Transverse colon (tissue), 4 donors: ENCODE measurements around the gene SDK2. TPM values are rescaled to one million over a fixed set of nuclear protein-coding genes. Genes with fewer than 3 reads are reported as not detected.

ENCODE experiments used
- DNase-seq: peaks from one replicate; pipeline ENCODE4 v3.0.0-alpha.2; 2019
- H3K27ac ChIP-seq, 4 donors: fragments of 200-600 bp; sonication (generic); 2 replicates each; pipeline ENCODE4 v1.5.1; 2016 to 2018; ENCODE audit warnings: inconsistent platforms in 4 of 4
- H3K27me3 ChIP-seq: fragments of 200-600 bp; sonication (generic); 2 replicates; pipeline ENCODE4 v1.5.1; 2017; ENCODE audit warnings: inconsistent platforms
- H3K36me3 ChIP-seq, 4 donors: fragments of 200-600 bp; sonication (generic); 2 replicates each; pipeline ENCODE4 v1.5.1; 2017 to 2019; ENCODE audit warnings: inconsistent platforms in 4 of 4
- H3K4me1 ChIP-seq, 4 donors: fragments of 200-600 bp; sonication (generic); 2 replicates each; pipeline ENCODE4 v1.5.1; 2017 to 2020; ENCODE audit warnings: inconsistent platforms in 4 of 4
- H3K4me3 ChIP-seq, 4 donors: fragments of 200-600 bp; sonication (generic); 1 replicate in 1 of 4; 2 replicates in 3 of 4; pipeline versions ENCODE4 v1.5.1 to v1.6.1; 2017 to 2019; ENCODE audit warnings: inconsistent platforms in 4 of 4
- H3K9me3 ChIP-seq, 2 donors: fragments of 200-600 bp; sonication (generic); 2 replicates each; pipeline ENCODE4 v1.5.1; 2017 to 2019; ENCODE audit warnings: inconsistent platforms in 2 of 2
- CTCF ChIP-seq, 5 experiments: fragments of 200-600 bp in 3 of 5; fragments of 450-650 bp in 2 of 5; sonication (generic) in 3 of 5; IDR thresholded peaks; 1 replicate in 2 of 5; 2 replicates in 3 of 5; pipeline ENCODE4 v1.5.1; 2016 to 2017; ENCODE audit warnings: antibody characterized with exemption in 5 of 5, inconsistent platforms in 3 of 5, mild to moderate bottlenecking in 2 of 5, moderate library complexity in 1 of 5
- EP300 ChIP-seq: sonication (generic); formaldehyde crosslinking; IDR thresholded peaks from one replicate; pipeline ENCODE4 v1.6.1; 2017; ENCODE audit warnings: antibody characterized with exemption, low read depth
- POLR2A ChIP-seq: fragments of 450-650 bp; IDR thresholded peaks from one replicate; pipeline ENCODE4 v1.6.1; 2016; ENCODE audit warnings: antibody characterized with exemption, mild to moderate bottlenecking, moderate library complexity
- POLR2AphosphoS5 ChIP-seq, 3 donors: sonication (generic); formaldehyde crosslinking; IDR thresholded peaks; one replicate each; pipeline ENCODE4 v1.6.1; 2016; ENCODE audit warnings: antibody characterized with exemption in 3 of 3
- whole genome bisulfite sequencing, 2 donors: methylation state at CpG; one replicate each; pipeline ENCODE4 v1.1.5; 2018; ENCODE audit warnings: low coverage in 1 of 2; 5-methylcytosine and 5-hydroxymethylcytosine counted together
- in situ Hi-C, 4 donors: fragments of 200-750 bp; cut with MboI; loops; one replicate each; pipeline versions ENCODE4 v1.15.0 to v1.15.1; 2017; ENCODE audit warnings: low sequenced_read_pairs in 3 of 4, low pct_ligation_motif_present in 1 of 4, low pct_unique_long_range_greater_than_20kb in 1 of 4
- intact Hi-C: fragments of 100-400 bp; cut with DNase I; formaldehyde crosslinking; loops from one replicate; pipeline ENCODE4 v1.15.1; 2023; ENCODE audit warnings: low total_unique reads
- total RNA-seq, 4 donors: library from RNA; depleted of rRNA; stranded (reverse); fragments of >200 nt; gene quantifications; one replicate each; pipeline ENCODE4 v1.1.0, GENCODE V29; 2016

The SDK2 gene
- total RNA-seq, 4 donors from 2014 or later: 2.6 to 9.8 (median 3.4) TPM

GRCh38 chr17:73427198-73427597, 217.0 kb downstream of the SDK2 start:
- no peak overlapping the region for H3K4me3 ChIP-seq
- H3K27ac ChIP-seq: no peak overlapping the region
- no peaks in the 10 kb centered on the region for H3K36me3 ChIP-seq
- intact Hi-C loops: no loop called here
- TF ChIP-seq CTCF (IDR thresholded peaks at IDR 0.05) (no peak), EP300 (no peak)
- peaks cover 0 to 12% (median 6%) of the 10 kb centered on the region in 4 donors for H3K4me1 ChIP-seq
- no peaks in the 10 kb centered on the region for H3K27me3 ChIP-seq
- H3K9me3 ChIP-seq: no peaks in the 10 kb centered on the region
- in situ Hi-C loops: loop anchor here (10.0 to 25.0 kb wide), 4 partner anchors 278 to 760 kb away; no protein-coding TSS in a partner anchor
- DNase-seq: no peak

GRCh38 chr17:73424571-73424970, 219.7 kb downstream of the SDK2 start:
- no peaks in the 10 kb centered on the region for H3K36me3 ChIP-seq
- no peaks in the 10 kb centered on the region for H3K27me3 ChIP-seq
- no peaks in the 10 kb centered on the region for H3K9me3 ChIP-seq
- in situ Hi-C loops: loop anchor here in 1 of 4 donors (10.0 kb wide), 1 partner anchor 280 kb away; no protein-coding TSS in a partner anchor
- no peak overlapping the region for H3K4me3 ChIP-seq
- TF ChIP-seq EP300 (no peak), POLR2AphosphoS5 (IDR thresholded peaks at IDR 0.05) (no peak), CTCF (IDR thresholded peaks at IDR 0.05) (no peak), POLR2A (no peak)
- WGBS, 2 donors: 75 to 86% methylated on average over 2 to 6 of the region's 6 CpGs
- H3K27ac ChIP-seq: no peak overlapping the region
- no peak for DNase-seq
- peaks cover 0 to 2% (median 2%) of the 10 kb centered on the region in 4 donors for H3K4me1 ChIP-seq
- intact Hi-C loops: no loop called here

GRCh38 chr17:73423806-73424205, 220.4 kb downstream of the SDK2 start:
- DNase-seq: no peak
- no peak overlapping the region for H3K4me3 ChIP-seq
- in situ Hi-C loops (loop anchor here in 1 of 4 donors (10.0 kb wide), 1 partner anchor 281 kb away; no protein-coding TSS in a partner anchor), intact Hi-C loops (no loop called here)
- no peak for TF ChIP-seq EP300
- TF ChIP-seq POLR2AphosphoS5 (IDR thresholded peaks at IDR 0.05): no peak
- no peak for TF ChIP-seq CTCF (IDR thresholded peaks at IDR 0.05)
- no peak for TF ChIP-seq POLR2A
- H3K27me3 ChIP-seq: no peaks in the 10 kb centered on the region
- H3K36me3 ChIP-seq: no peaks in the 10 kb centered on the region
- no peaks in the 10 kb centered on the region for H3K9me3 ChIP-seq
- H3K27ac ChIP-seq: no peak overlapping the region
- 90 to 100% methylated on average over 4 to 19 of the region's 19 CpGs for WGBS, 2 donors
- no peaks in the 10 kb centered on the region for H3K4me1 ChIP-seq

- DNase-seq: no peak
- no peaks in the 10 kb centered on the region for H3K36me3 ChIP-seq
- no peak overlapping the region for H3K4me3 ChIP-seq
- H3K27me3 ChIP-seq: no peaks in the 10 kb centered on the region
- 92 to 100% methylated on average over 1 to 18 of the region's 18 CpGs for WGBS, 2 donors
- TF ChIP-seq EP300 (no peak), POLR2AphosphoS5 (IDR thresholded peaks at IDR 0.05) (no peak), POLR2A (no peak), CTCF (IDR thresholded peaks at IDR 0.05) (no peak)
- H3K9me3 ChIP-seq: no peaks in the 10 kb centered on the region
- no peak overlapping the region for H3K27ac ChIP-seq
- intact Hi-C loops: no loop called here
- H3K4me1 ChIP-seq: no peaks in the 10 kb centered on the region
- in situ Hi-C loops: loop anchor here in 1 of 4 donors (10.0 kb wide), 1 partner anchor 282 kb away; no protein-coding TSS in a partner anchor
Observed at GRCh38 chr17:73423159-73423715, 221.0 kb downstream of the SDK2 start.
